Panc1 (cell line): ENCODE results near the gene MAP7.

Source experiments
- REST ChIP-seq, 2 experiments: IDR thresholded peaks; 2 replicates each; pipeline ENCODE4 v1.6.1; 2011 to 2012; ENCODE audit warnings: low read depth in 2 of 2, control low read depth in 1 of 2, low read length in 1 of 2, mild to moderate bottlenecking in 1 of 2, moderate library complexity in 1 of 2; ENCODE audit not compliant: insufficient read depth in 1 of 2
- SIN3A ChIP-seq: IDR thresholded peaks from 2 replicates; pipeline ENCODE4 v1.6.1; 2012; ENCODE audit warnings: low read depth, mild to moderate bottlenecking, low read length, moderate library complexity, borderline replicate concordance; ENCODE audit not compliant: insufficient read depth

- no peak for TF ChIP-seq REST (IDR thresholded peaks at IDR 0.05; ENCODE audit: insufficient read depth in 1 of 2, low read depth in 2 of 2, low read length in 1 of 2)
- no peak for TF ChIP-seq SIN3A
Observed at GRCh38 chr6:136330634-136331033, 219.6 kb downstream of the MAP7 start.
